K562 (cell line): ENCODE measurements around the gene APBA2. TPM values are rescaled to one million over a fixed set of nuclear protein-coding genes. Genes with fewer than 3 reads are reported as not detected.

ENCODE experiments used
- ATAC-seq: fragments of 200-7000 bp; cut with Tn5 transposase; 3 replicates; pipeline ENCODE4 v1.9.1; 2020; ENCODE audit warnings: moderate library complexity
- BruUV-seq: library from RNA; stranded (reverse); fragments of 400-500 nt; replicated peaks from 2 replicates; lab custom pipeline; 2021; lab: Mats Ljungman, UMichigan
- CTCF ChIA-PET: fragments of 300-600 bp; formaldehyde crosslinking; extraction: SDS; loops from one replicate; lab custom pipeline; 2021; ENCODE audit warnings: low intra/inter-chr PET ratio; lab: Yijun Ruan, JAX
- POLR2A ChIA-PET: fragments of 300-600, 350-650 bp; sonication (Branson Sonifier 250); formaldehyde crosslinking; extraction: SDS; loops from one replicate; lab custom pipeline; 2021; ENCODE audit warnings: antibody characterized with exemption, inconsistent platforms; lab: Yijun Ruan, JAX
- DNase-seq, 4 experiments: peaks; one replicate each; pipeline versions ENCODE4 v3.0.0 to v3.0.0-alpha.2; 2011 to 2018; ENCODE audit warnings: low spot score in 3 of 4, mixed read lengths in 3 of 4; ENCODE audit errors: extremely low read depth in 1 of 4
- FAIRE-seq: peaks from 2 replicates; lab custom pipeline; 2011; peaks lifted over from hg19 to GRCh38; lab: Jason Lieb, UNC
- H2AFZ ChIP-seq: 2 replicates; pipeline ENCODE4 v1.6.0; 2011; ENCODE audit warnings: low read depth, low read length, control low read depth, inconsistent platforms
- H3K27ac ChIP-seq: fragments of 200-600 bp; 3 replicates; pipeline ENCODE4 v1.8.0; 2011; ENCODE audit warnings: low read depth, mild to moderate bottlenecking, control low read depth, inconsistent platforms, low read length, moderate library complexity, mixed read lengths; ENCODE audit errors: extremely low read depth
- H3K27me3 ChIP-seq, 2 experiments: fragments of 300-600 bp in 1 of 2; 2 replicates in 1 of 2; 3 replicates in 1 of 2; pipeline versions ENCODE4 v1.6.0 to v1.8.0; 2011; ENCODE audit warnings: inconsistent platforms in 2 of 2, low read length in 2 of 2, mild to moderate bottlenecking in 1 of 2, mixed read lengths in 1 of 2, moderate library complexity in 1 of 2; ENCODE audit not compliant: control insufficient read depth in 2 of 2, insufficient read depth in 2 of 2
- H3K36me3 ChIP-seq: fragments of 300-600 bp; 3 replicates; pipeline ENCODE4 v1.8.0; 2011; ENCODE audit warnings: mild to moderate bottlenecking, low read length, inconsistent platforms; ENCODE audit not compliant: control insufficient read depth, insufficient read depth
- H3K4me1 ChIP-seq, 2 experiments: fragments of 200-600 bp in 1 of 2; replicated peaks in 1 of 2; 2 replicates in 1 of 2; 3 replicates in 1 of 2; pipeline versions ENCODE4 v1.5.1 to v1.8.0; 2011; ENCODE audit warnings: inconsistent platforms in 2 of 2, low read length in 2 of 2, mild to moderate bottlenecking in 1 of 2, mixed read lengths in 1 of 2, moderate library complexity in 1 of 2; ENCODE audit not compliant: control insufficient read depth in 2 of 2, insufficient read depth in 2 of 2
- H3K4me2 ChIP-seq: 2 replicates; pipeline ENCODE4 v1.6.1; 2011; ENCODE audit warnings: low read length, control low read depth, inconsistent platforms, mixed read lengths; ENCODE audit not compliant: insufficient read depth
- H3K4me3 ChIP-seq: fragments of 200-600 bp; sonication (generic), shearing (Covaris generic); 2 replicates; pipeline ENCODE4 v1.5.1; 2016; ENCODE audit warnings: control low read depth, inconsistent platforms
- H3K79me2 ChIP-seq: fragments of 200-600 bp; 3 replicates; pipeline ENCODE4 v1.8.0; 2011; ENCODE audit warnings: low read length, inconsistent platforms; ENCODE audit not compliant: control insufficient read depth, insufficient read depth
- H3K9ac ChIP-seq, 2 experiments: 2 replicates each; pipeline versions ENCODE4 v1.6.0 to v1.6.1; 2011; ENCODE audit warnings: low read depth in 2 of 2, low read length in 2 of 2, control low read depth in 1 of 2, inconsistent platforms in 1 of 2, mild to moderate bottlenecking in 1 of 2, mixed read lengths in 1 of 2; ENCODE audit not compliant: insufficient read depth in 1 of 2
- H3K9me1 ChIP-seq: one replicate; pipeline ENCODE4 v1.6.0; 2011; ENCODE audit warnings: inconsistent platforms, mild to moderate bottlenecking, low read length, moderate library complexity; ENCODE audit not compliant: control insufficient read depth, insufficient read depth
- H3K9me3 ChIP-seq: replicated peaks from 2 replicates; pipeline ENCODE4 v1.5.1; 2011; ENCODE audit warnings: low read depth, low read length, inconsistent platforms; ENCODE audit not compliant: control insufficient read depth, insufficient read depth
- H4K20me1 ChIP-seq: replicated peaks from 2 replicates; pipeline ENCODE4 v1.6.1; 2011; ENCODE audit warnings: low read length, inconsistent platforms, mixed read lengths; ENCODE audit not compliant: control insufficient read depth, insufficient read depth
- LEF1 ChIP-seq: fragments of 450-650 bp; IDR thresholded peaks from 2 replicates; pipeline ENCODE4 v1.6.1; 2016; ENCODE audit warnings: mild to moderate bottlenecking
- NELFE ChIP-seq: IDR thresholded peaks from 2 replicates; pipeline ENCODE4 v1.6.1; 2011; ENCODE audit warnings: mild to moderate bottlenecking; ENCODE audit not compliant: insufficient read depth, insufficient read length
- PKNOX1 ChIP-seq: fragments of 450-650 bp; IDR thresholded peaks from 2 replicates; pipeline ENCODE4 v1.6.1; 2016
- PRMT5 ChIP-seq: sonication (generic); formaldehyde crosslinking; IDR thresholded peaks from 2 replicates; pipeline ENCODE4 v1.5.0; 2020; ENCODE audit warnings: missing genetic modification reagents
- TCF15 ChIP-seq: fragments of 250-450 bp; sonication (Bioruptor Pico); IDR thresholded peaks from 2 replicates; pipeline ENCODE4 v1.8.0; 2022; ENCODE audit warnings: moderate library complexity, mild to moderate bottlenecking, inconsistent platforms
- VEZF1 ChIP-seq: fragments of 200-800 bp; sonication (Bioruptor generic); IDR thresholded peaks from 2 replicates; pipeline ENCODE4 v1.6.1; 2017; ENCODE audit warnings: missing genetic modification characterization, missing compliant biosample characterization
- WGBS: fragments of 100-300 bp; shearing (Covaris generic); methylation state at CpG from one replicate; pipeline ENCODE4 v1.1.6; 2016; ENCODE audit warnings: low coverage, mixed read lengths; ENCODE audit not compliant: insufficient coverage; ENCODE audit errors: missing lambda C conversion rate; 5-methylcytosine and 5-hydroxymethylcytosine counted together
- in situ Hi-C: fragments of 300-500 bp; cut with MboI; formaldehyde crosslinking; loops from 4 replicates; pipeline ENCODE4 v1.15.0; 2018; ENCODE audit warnings: inconsistent platforms, mixed read lengths
- intact Hi-C: fragments of 100-400 bp; cut with micrococcal nuclease; formaldehyde crosslinking; loops from 2 replicates; pipeline ENCODE4 v1.14.2; 2022
- polyA plus RNA-seq, 8 experiments: library from polyadenylated mRNA; depleted of rRNA in 4 of 8; stranded (reverse) in 5 of 8; unstranded in 3 of 8; fragments of >200 nt; fragmentation: Nextera tagmentation in 2 of 8; fragmentation: Illumina TruSeq in 1 of 8; extraction: Ambion mirVana in 2 of 8; extraction: Trizol in 1 of 8; gene quantifications; 2 replicates each; pipeline versions ENCODE4 v1.2.1 to v1.2.3, GENCODE V29; 2011 to 2014; ENCODE audit warnings: inconsistent platforms in 1 of 8, missing spikeins in 1 of 8
- total RNA-seq, 7 experiments: library from RNA; depleted of rRNA in 6 of 7; stranded (reverse); fragments of >200 nt in 6 of 7; fragmentation: Illumina TruSeq in 2 of 7; extraction: Trizol in 2 of 7; gene quantifications; 2 replicates each; pipeline versions ENCODE4 v1.2.1 to v1.2.3, GENCODE V29; 2011 to 2021; ENCODE audit warnings: low replicate concordance in 1 of 7

APBA2 gene
- total and polyA plus RNA-seq, 9 of the 15 experiments (the other 6 are each of a cell fraction or from before 2014, with no cell fraction given), result 0.24 to 40.9 (median 25.2) TPM

- no peak for ATAC-seq
- H3K9me3 ChIP-seq, result no peaks in the 10 kb centered on the region
- H2AFZ ChIP-seq, result no peak overlapping the region; the same call in 1 of the 2 replicates
- no peaks in the 10 kb centered on the region for H3K27me3 ChIP-seq
- no TSS peak for BruUV-seq
- H3K4me3 ChIP-seq, result no peak overlapping the region
- no peaks in the 10 kb centered on the region for H3K36me3 ChIP-seq
- intact Hi-C loops, result no loop called here
- no peak overlapping the region for H3K4me2 ChIP-seq
- WGBS, result 46% methylated on average over 5 of the region's 5 CpGs
- no peak overlapping the region for H3K27ac ChIP-seq
- POLR2A ChIA-PET, result interaction anchor here (0.5 kb wide), 1 partner anchor 37 kb away, joined by 3 read pairs; no protein-coding TSS in a partner anchor
- no peaks in the 10 kb centered on the region for H4K20me1 ChIP-seq
- no peak for DNase-seq
- CTCF ChIA-PET, result no interaction called here
- H3K4me1 ChIP-seq, result peaks cover 0 to 4% of the 10 kb centered on the region in 2 experiments; a peak in 1 of 5 replicates
- in situ Hi-C loops, result no loop called here
- TF ChIP-seq LEF1 (no peak), PKNOX1 (peak; percentile 42; the same call in 1 of the 2 replicates)
- TF ChIP-seq, all 486 proteins: peak for 1
- Histone ChIP-seq H3K79me2 (no peaks in the 10 kb centered on the region), H3K9ac (no peak overlapping the region), H3K9me1 (no peaks in the 10 kb centered on the region)
- no peak for FAIRE-seq
Measured at GRCh38 chr15:28873006-28873405, 12.8 kb upstream of the APBA2 start.

GRCh38 chr15:28873585-28874190 is 12.1 kb upstream of the APBA2 start:
- Histone ChIP-seq H3K36me3 (no peaks in the 10 kb centered on the region), H3K4me1 (peaks cover 0 to 8% of the 10 kb centered on the region in 2 experiments; a peak in 1 of 5 replicates), H3K9me1 (no peaks in the 10 kb centered on the region), H2AFZ (peak overlapping the region; percentile 32; the same call in 1 of the 2 replicates), H3K4me3 (no peak overlapping the region), H4K20me1 (no peaks in the 10 kb centered on the region), H3K27ac (no peak overlapping the region), H3K9ac (no peak overlapping the region; a peak in 1 of 4 replicates), H3K4me2 (no peak overlapping the region), H3K27me3 (no peaks in the 10 kb centered on the region), H3K9me3 (no peaks in the 10 kb centered on the region), H3K79me2 (no peaks in the 10 kb centered on the region)
- 44% methylated on average over 9 of the region's 10 CpGs for WGBS
- no peak for DNase-seq
- no TSS peak for BruUV-seq
- POLR2A ChIA-PET, result interaction anchor here (0.5 to 0.9 kb wide), 2 partner anchors 10 to 36 kb away, joined by 3 read pairs; no protein-coding TSS in a partner anchor
- in situ Hi-C loops (no loop called here), intact Hi-C loops (no loop called here)
- FAIRE-seq, result no peak
- CTCF ChIA-PET, result no interaction called here
- no peak for ATAC-seq
- no peak for TF ChIP-seq NELFE
- no peak for TF ChIP-seq VEZF1 (CRISPR knock-in tag)
- no peak for TF ChIP-seq PRMT5
- no peak for TF ChIP-seq TCF15 (CRISPR knock-in tag)
